Stimulated activated CD4-positive, alpha-beta T cell treated with anti-CD3 and anti-CD28 coated beads, Interleukin-2, amount 100 ng/mL, for 48 hours (primary cell): ENCODE measurements around the gene RNF133.

Experiments
- DNase-seq, 2 donors: peaks; one replicate each; pipeline ENCODE4 v3.0.0-alpha.2; 2020

RNF133 gene, protein sequence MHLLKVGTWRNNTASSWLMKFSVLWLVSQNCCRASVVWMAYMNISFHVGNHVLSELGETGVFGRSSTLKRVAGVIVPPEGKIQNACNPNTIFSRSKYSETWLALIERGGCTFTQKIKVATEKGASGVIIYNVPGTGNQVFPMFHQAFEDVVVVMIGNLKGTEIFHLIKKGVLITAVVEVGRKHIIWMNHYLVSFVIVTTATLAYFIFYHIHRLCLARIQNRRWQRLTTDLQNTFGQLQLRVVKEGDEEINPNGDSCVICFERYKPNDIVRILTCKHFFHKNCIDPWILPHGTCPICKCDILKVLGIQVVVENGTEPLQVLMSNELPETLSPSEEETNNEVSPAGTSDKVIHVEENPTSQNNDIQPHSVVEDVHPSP

DNA sequence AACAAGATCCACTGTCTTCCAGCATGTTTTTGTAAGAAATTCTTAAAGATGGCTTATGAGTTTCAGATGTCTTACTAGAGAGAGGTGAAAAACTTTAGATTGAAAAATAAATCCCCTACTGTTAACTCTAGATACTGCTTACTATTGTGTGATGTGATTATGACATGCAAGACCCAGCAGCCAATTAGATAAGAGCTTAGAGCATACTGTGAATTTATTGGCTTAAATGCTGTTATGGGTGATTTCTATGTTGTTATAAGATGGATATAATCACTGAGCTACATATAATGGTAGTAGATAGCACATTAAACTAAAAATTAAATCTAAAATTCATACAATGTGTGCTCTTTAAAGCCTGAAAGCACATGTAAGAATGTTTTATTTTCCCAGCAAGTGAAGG is at the start of gene RNF133:
Gene RNF133 (minus strand): TSS at position 101 of the 400 bp plus-strand sequence. CDS start 199 bp downstream, outside the sequence.
- DNase-seq: no peak

DNA sequence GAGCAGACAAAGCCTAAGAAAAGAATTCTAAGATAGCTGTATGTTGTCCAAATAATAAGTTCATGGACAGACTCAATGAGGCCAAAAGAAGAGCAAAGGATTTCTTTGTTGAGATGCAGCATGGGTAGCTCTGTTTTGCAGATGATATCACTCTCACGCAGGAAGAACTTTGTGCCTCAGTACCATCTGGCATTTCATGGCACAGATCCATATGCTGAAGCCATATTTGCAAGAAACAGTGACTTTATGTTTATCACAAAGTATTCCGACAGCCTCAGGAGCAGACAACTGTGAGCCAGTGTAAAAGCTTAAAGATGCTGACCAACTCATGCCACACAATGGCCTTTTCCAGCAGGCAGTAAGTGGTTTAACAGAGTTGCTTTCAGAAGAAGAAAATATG is 49.3 kb upstream of the RNF133 start:
- no peak for DNase-seq

DNA sequence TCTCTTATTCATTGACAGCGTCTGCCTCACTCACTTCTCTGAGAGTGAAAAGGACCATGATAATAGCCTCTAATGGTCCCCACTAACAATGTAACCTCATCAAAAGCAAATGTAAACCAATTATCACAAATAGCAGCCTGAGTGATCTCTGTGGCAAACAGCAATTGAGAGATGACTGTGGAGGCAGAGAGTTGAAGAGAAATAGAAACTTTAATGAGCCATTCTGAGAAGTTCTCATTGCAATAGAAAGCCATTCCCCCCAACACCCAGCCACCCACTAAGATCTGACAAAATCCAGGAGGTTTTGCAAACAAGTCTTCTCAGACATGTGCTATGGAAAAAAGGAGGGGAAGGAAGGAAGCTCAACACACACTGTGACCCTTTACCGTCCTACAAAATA is 48.0 kb upstream of the RNF133 start:
- no peak for DNase-seq

DNA sequence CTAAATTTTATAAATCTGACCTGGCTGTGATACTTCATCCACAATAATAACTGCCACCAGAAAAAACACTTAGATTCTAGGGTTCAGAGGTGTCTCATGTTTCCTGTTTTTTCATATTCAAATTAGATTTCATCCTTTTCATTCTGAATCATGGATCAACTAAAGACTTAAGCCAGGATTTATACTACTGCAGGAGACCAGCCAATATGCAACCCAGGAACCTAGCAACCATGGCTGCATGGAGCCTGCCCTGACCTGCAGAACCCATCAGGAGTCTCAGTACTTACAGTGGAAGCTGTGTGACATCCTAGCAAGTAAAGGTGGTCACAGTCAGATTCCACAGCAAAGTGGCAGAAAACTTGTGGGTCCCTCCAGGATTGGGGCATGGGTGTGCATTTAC is 44.3 kb upstream of the RNF133 start:
- no peak for DNase-seq

DNA sequence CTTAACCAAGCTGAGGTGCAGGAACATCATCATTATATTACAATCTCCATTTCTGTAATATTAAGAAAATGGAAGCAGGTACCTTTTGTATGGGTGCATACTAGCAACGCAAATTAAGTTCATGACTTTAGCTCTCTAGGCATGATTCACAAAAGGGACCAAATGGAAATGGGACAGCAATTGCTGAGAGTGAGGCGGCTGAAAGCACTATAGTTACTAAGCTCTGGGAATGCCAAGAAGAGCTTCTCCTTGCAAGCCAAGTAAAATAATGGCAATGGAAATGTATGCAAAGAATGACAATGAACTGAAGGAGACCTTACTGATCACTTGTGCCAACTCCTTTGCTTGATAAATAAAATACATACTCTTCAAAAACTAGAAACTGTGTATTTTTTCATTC is 40.0 kb upstream of the RNF133 start:
- no peak for DNase-seq

DNA sequence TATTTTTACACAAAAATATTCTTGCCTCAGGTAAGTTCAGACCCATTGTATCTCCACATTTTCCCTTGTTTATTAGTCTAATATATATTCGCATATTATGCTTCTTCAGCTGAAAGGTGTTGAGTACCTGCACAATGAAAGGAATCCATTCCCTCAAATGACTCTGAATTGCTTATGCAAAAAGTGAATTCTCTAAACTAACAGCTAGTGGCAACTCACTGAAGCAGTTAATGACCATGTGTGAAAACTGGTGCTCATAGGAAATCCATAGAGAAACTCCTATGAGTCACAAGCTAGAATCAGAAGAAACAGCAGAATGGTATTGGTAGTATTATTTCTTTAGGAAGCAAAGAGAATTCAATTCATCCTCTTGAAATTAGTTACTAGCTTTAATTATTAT is 37.3 kb upstream of the RNF133 start:
- no peak for DNase-seq

DNA sequence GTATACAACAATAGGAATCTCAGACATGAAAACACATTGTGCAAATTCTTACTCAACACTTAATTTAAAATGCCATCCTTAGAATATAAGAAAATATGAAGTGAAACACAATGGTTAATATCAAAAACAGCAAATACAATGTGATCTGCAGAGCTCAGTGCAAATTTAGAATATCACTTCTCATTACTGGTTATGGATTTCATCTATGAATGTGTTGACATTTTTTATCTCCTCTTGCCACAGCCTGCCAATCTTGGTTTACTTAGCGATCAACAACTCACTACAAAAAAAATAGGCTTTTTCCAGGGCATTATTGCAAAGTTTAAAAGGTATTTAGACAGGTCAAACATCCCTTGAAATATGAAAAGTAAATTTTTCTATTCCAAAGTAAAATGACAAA is 28.8 kb upstream of the RNF133 start:
- DNase-seq: no peak

DNA sequence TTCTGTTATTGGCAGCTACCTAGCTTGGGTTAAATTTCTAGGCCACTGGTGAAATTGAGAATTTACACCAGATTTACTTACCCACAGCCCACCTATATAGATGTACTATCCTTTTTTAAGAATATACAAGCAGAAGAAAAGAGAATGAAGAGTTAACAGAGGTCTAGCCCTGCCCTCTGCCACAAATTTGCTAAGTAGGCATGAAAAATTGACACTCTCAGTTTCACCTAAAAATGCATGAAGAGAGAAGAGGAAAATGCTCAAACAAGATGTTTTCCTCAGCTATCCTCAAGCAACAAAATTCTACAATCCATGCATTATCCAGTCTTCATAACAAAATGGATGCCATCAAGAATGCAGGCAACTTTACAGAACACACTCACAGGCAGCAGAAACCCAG is 28.4 kb upstream of the RNF133 start:
- DNase-seq: no peak

DNA sequence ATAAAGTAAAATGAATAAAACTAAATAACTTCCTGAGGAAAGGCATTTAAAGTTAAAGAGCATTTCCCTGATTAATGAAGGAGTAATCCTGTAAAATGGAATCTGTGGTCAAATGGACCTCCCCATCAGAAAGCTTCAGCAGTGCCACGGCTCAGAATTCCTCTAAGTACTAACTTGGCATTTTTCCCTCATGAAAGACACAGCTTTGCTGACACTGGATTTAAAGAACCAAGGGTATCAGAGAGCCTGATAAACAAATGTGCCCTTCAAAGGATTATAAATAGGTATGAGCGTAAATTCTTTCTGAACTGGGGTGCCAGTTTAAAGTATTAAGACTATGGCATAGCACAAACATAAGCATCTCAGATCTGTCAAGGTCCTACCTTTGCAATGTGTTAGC is 28.0 kb upstream of the RNF133 start:
- DNase-seq: no peak

DNA sequence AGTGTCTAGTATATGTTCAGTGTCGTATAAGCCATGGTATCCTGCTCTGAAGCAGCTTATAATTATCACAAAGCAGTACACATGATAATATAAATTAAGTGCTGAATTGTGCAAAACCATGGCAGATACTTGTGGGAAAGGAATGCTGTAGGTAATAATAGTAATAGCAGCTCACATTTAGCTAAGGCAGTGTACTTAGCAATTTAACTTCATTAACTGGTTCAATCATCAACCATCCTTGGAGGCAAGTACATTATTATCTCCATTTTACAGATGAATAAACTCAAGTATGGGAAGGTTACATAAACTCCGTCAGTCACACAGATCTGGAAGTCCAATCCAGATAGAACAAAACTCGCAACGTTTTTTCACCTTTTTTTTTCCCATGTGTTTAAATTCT is 25.4 kb upstream of the RNF133 start:
- no peak for DNase-seq

DNA sequence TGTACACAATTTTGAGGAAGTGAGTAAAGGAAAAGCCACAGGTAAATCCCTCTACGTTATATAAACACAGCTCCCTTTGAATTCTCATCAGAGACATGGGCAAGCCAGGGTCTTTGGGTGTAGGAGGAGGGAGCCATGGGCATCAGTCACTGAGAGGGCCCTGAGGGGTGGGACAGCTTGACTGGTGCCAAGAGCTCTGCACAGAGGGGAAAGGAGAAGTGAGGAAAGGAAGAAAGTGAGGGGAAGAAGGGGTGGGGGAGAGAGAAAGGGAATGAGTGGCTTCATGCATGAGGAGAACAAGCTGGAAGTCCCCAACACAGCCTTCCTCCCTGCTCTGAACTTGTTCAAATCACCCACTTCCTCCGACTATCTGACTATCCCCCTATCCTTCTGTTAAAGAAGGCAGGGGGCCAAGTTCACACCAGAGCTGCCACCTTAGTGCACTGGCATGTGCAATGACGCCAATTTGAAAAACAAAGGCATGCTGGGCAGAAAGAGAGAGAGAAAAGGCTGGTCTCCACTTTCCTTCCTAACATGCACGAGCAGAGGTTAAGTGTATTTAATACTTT is 20.2 kb upstream of the RNF133 start:
- no peak for DNase-seq

DNA sequence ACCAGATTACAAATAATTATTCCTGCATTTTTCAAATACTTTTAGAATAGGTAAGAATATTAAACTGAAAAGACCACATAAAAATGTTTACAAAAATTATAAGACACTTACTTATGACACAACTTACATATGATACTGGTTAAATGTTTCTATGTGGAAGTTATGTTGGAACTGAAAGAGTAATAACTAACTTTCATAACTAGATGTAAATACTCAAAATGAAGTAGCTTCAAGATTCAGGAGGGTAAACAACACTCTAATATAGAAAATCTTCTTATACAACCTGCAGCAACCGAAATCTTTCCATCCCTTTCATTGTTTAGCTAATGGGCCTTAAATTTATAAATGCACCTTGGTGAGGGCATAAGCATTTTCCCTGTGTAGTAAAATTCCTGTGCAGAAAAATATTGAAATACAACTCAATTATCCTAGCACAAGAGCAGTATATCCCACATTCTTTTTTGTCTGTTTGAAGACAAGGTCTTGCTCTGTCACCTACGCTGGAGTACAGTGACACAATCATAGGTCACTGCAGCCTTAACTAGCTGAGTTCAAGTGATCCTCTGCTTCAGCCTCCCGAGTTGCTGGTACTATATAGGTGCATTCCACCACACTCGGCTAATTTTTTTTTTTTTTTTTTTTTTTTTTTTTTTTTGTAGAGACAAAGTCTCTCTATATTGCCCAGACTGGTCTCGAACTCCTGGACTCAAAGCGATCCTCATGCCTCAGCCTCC is 18.6 kb upstream of the RNF133 start:
- no peak for DNase-seq

DNA sequence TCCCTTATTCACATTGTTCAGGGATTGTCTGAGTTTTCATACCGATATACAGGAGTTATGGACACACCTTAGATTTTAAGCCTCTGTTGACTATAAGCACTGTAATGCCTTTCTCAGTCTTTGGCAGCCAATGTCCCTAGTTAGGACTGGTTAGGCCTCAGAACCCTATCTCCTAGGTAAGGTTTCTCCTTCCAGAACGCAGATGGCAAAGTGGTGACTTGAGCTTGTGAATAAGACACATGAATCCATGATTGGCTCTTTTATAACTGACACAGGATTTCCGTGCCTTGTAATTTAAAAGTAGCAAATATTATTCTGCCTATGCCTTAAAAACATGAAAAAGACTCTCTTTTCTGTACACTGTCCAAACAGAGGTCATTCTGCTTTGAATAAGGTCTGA is 16.3 kb upstream of the RNF133 start:
- DNase-seq: no peak

DNA sequence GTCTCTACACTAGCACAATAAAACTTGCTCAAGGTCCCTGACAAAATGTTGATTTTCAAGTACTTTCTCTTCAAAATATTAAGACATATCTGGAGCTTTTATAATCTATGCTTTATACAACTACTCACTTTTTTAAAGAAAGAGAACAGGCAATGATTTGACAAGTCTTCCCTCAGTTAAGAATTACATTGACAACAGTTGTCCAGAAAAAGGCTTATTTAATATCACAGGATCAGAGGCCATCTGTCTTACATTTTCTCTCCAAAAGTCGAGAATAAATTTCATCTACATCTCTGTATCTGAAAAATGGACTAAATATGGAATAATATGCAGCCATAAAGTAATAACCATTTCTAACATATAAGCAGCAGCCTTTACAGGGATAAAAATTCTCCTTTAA is 12.0 kb upstream of the RNF133 start:
- no peak for DNase-seq

DNA sequence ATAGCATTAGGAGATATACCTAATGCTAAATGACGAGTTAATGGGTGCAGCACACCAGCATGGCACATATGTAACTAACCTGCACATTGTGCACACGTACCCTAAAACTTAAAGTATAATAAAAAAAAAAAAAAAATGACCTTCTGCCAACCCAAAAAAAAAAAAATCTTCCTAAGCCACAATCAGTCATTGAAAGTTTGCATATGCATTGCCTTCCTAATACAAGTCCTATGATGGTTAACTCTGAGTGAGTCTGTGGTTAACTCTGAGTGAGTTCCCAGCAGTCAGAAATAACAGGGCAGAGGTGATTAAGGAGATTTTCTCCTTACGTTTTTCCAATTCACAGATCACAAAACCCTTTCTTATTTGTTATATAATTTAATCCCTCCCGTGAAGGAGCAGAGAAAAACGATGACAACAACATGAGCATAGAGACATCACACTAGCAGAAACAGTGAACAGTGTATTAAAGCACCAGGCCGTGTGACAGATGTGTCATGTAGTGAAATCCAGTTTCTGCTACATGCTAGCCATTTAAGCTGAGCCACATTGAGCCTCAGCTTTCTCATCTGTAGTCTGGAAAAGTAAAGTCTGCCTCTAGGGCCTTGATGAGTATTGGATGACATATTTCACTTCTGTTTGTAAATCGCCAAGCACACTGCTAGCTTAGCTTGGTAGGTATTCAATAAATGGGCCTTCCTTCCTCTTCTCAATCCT is 11.2 kb upstream of the RNF133 start:
- DNase-seq: no peak

DNA sequence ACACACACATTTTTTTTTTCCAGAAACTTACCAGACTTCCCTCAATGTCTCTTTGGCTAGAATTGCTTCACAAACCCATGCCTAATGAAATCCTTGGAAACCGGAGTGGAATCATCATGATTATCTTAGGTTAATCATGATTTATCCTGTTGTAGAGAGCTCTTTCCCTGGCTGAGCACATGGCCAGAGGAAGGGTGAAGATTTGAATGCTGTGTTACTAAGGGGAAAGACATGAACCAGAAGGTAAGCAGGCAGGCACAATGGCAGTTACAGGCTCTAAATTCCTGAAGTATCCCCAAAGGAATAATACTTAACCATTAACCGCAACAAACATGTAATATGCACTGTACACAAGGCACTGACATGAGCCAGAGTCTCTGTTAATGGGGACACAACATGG is 7.9 kb upstream of the RNF133 start:
- no peak for DNase-seq

DNA sequence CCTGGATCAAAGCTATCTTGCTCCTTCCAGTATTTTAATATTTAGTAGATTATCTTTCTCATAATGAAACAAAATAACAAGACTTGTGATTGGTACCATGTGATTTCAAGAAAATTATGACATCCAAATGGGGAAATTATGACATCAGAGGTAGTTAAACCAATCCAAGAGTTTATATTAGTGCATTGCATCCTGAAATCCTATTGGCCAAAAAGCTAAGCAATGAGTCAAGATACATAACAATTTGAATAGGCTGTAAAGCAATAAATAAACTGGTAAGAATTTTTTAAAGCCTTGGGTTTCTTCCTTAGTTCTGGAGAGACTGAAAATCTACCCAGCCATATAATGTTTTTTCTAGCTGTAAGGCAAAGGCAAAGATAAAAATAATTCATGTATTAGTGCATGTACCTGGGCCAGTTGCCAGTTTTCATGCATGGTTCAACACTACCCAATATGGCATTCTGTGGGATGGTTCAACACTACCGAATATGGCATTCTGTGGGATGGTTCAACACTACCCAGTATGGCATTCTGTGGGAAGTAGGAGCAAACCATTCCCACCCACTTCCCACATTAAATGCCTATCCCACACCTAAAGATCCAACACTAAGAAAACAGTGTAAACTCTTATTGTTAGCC is 4.1 kb upstream of the RNF133 start, which contains the start of gene RNF148:
Gene RNF148 (minus strand): TSS at position 51 of the 639 bp plus-strand sequence. CDS start 172 bp downstream, outside the sequence.
- DNase-seq: no peak

DNA sequence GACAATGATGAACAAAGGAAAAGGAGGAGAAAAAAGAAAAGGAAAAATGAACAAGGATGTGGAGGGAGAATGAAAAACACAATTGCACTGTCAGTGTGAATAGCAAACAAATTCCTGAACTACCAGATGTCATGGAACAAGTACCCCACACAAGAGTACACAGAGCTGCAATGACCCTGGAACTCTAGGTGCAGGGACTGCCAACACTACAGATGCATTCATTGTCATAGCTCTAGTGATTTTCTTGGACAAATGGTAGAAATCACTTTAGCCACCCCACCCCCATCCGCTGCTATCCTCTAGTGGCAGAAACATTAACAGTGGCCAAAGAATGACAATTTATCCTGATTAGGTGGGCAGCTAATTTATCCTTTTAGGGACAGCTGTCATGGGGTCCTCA is 3.1 kb downstream of the RNF133 start:
- no peak for DNase-seq

DNA sequence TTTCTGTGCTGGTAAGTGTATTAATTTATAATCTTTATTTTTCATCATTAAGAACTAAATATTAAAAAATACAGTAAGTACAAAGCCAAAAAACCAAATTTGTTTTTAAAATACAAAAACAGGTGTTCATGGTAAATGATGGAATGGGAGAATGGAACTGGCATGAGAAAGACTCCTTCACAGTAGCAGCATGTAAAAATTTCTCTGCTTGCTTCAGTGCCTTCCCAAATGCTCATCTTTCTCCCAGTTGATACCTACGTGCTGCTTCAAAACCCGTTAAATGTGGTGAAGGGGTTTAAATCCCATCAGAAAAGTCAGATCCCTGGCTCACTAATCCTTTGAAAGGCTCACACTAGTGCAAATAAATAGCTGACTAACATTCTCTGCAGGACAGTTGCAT is 4.2 kb downstream of the RNF133 start:
- no peak for DNase-seq

DNA sequence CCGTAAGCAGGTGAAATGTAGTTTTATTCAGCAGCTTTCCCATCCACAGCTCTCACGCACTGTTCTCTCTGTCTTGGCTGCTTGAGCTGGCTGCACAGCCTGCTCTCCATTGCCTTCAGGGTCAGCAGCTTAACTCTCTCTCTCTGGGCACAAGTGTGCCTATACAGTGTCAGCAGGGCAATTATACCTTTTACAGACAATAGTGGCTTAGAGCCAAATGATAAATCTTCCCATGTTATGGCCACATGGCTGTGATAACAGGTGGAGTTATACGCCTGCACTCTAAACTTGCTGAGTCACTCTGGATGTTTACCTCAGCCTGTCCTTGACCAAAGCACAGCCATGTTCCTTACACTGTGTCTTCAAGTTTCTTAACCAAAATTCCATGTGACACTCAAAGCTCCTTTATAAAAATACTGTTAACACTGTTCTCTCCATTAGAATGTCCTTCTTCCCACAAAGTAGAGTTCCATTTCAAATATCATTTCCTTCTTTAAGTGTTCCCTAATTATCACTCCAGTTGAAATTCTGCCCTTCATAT is 6.1 kb downstream of the RNF133 start:
- no peak for DNase-seq

DNA sequence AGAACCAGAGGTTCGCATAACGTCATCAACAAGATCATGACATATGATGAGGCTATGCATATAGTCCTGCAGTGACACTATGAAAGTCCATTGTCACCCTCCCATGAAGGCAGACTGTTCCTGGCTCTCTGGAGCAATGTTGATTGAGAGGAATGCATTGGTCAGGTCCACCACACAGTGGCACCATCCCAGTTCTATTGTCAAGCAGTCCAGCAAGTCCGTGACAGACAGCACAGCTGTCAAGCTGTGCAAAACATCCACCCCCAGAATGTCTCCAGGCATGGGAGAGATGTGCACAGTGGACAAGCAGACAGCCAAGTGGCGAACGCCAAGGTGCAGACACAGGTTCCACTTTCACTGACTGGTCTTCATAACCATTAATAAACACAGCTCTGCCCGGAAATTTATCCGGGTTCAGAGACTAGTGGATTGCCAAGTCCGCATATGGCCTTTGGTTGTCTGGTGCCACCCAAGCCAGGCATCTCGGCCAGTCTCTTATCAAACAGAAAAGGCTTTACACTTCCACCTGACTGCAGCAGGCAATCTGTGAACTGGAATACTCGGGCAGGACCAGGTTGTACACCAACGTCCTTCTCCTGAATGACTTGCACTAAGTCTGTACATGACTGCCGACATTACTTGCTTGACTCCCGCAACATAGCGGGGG is 7.2 kb downstream of the RNF133 start:
- DNase-seq: no peak
